ENCODE data around the gene LRRC3C.
A peak's percentile ranks its signal among the peaks of the same experiment; 100 is the strongest.

LRRC3C gene

DNA sequence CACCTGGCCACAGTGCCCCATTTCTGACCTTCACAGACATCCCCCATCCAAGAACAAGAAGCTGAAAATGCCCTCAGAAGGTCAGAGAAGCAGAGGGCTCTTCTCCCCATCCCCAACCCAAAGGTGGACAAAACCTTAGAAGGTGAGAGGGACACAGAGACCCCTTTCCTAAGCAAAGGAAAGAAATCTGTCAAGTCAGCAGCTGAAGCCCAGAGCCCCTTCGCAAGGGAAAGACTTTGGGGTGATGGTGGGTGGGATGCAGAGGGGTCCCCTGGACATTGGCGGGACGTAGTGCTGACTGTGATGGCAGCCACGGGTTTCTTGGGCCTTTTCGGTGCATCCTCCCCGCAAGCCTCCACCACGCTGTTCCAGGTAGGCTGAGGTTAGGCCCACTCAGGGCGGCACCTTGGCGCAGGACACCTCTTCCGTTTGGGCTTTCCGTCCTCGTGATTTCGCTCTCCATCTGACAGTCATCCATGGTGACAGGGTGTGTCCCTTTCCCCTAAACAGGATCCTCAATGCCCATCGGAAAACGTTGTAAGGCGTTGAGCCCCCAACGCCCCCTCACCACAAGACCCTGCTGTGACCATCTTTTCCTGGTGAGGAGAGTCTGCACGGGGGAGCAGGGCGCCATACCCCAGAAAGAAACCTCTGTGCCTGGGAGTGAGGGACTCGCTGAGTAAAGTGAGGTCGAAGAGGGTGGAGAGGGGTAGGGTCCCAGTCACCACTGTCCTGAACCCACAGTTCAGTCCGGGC, 24.6 kb downstream of the LRRC3C start:
- no peak for DNase-seq

DNA sequence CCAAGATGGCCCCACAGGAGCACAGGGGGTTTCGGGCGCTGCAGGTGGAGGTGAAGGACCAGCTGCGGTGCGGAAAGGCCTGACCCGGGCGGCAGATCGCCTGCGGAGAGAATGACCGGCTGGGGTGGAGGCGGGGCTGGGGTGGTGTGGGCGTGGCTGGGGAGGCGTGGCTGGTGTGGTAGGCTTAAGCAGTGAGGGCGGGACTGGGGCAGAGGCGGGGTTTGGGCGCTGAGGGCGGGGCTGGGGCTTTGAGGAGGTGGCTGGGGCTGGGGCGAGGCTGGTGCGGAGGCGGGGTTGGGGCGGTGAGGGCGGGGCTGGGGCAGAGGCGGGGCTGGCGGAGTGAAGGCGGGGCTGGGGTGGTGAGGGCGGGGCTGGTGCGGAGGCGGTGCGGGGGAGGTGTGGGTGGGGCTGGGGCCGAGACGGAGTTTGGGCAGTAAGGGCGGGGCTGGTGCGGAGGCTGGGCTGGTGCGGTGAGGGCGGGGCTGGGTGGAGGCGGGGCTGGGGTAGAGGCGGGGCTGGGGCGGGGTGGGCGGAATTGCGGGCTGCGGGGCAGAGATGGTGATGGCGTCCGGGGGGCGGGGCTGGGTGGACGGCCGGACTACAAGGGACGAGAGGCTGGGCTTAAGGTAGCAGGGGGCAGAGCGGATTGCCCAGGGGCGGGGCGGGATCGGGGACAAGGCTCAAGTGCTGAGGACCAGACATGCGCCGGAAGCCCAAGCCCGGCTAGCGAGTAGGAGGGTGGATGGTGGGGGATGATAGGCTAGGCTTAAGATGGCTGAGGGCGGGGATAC, 25.3 kb downstream of the LRRC3C start:
- DNase-seq: peak; percentile 93

DNA sequence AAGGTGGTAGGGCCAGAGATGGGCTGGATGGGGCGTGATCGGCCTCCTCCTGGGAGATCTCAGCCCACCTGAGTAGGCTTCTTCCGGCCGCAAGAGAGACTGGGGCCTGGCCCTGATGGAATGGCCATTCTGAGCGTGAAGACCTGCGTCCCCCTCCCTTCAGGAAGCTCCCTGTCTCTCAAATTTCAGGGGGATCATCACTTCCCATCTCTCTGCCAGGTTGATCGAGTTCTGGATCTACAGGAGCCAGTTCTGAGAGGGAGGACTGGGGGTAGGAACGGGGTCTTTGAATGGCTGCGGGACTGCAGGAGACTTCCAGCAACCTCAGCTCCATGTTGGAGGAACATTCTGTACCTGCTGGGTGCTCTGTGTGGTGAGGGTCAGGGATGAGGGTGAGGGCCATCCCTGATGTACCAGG, 25.9 kb downstream of the LRRC3C start:
- DNase-seq: no peak

DNA sequence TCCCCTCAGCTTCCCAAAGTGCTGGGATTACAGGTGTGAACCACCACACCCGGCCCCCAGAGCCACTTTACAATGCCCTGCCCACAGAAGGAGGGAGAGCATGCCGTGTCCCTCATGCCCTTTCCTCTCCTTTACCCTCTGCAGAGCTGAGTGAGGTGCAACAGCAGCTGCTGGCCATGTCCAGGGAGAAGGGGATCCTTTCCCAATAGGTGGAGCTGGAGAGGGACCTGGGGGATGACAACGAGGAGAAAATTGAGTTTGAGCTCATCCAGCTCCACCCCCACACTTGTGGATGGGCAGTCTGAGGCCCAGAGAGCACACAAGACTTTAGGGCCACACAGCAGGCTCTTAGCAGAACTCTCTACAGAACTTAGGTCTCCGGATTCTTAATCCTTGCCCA, 27.3 kb downstream of the LRRC3C start:
- no peak for DNase-seq

DNA sequence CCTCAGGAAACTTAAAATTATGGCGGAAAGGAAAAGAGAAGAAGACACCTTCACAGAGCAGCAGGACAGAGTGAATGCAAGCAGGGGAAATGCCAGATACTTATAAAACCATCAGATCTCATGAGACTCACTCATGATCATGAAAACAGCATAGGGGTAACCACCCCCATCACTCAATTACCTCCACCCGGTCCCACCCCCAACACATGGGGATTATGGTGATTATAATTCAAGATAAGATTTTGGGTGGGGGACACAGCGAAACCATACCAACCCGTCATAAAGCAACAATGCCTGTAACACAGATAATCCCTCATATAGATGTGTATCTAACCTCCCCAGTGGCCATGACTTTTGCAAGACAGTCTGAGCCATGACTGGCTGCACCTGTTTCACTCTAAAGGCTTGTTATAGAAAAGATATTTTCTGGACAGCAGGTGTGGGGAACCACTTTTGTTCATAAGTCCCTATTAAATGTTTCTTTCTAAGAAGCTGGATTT, 28.2 kb downstream of the LRRC3C start:
- DNase-seq: no peak

DNA sequence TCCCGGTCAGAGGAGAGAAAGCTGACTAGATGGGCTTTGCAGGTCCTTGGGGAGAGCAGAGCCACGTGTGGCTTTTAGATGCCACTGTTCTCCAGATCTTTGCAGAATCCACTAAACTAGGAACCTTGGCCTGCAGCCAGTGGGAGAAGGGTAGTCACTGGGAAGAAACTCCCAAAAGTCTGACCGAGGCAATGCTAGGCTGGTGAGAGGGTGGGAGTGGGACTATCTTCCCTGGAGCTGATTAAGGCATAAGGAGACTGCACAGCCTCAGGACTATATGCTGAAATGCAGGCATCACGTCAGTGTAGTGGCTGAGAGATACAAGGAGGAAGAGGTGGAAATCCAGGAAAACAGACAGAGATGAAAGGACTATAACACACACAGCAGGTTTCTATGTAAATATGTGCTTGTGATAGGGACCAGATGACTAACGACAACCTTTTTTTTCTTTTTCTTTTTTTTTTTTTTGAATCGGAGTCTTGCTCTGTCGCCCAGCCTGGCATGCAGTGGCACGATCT, 33.1 kb downstream of the LRRC3C start:
- no peak for DNase-seq

DNA sequence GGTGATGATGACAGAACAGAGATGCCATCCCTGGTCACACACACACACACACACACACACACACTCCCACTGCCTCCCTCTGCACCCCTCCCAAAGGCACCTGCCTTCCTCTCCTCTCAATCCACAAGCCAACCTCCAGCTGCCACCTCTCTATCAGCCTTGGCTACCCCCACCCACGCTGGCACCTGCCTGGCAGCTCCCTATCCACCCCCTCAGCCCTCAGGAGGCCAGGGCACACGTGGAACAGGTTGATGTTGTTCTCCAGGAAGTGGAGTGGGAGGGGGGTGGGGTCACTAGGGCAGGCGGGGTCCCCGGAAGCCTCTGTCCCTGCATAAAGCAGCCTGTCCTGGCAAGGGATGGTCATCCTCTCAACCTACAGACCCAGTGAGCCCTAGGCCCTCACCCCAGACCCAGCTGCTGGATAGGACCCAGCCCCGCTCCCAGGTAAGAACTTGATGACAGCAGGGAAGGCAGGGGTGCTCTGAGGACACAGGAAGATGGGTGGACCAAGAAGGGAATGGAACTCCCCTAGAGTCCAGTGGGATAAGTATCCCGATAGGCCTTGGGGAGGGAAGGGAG, 35.2 kb downstream of the LRRC3C start, which contains the start of gene GSDMA:
TSS of gene GSDMA (plus strand) at position 363 of the 579 bp plus-strand sequence. CDS start 2,684 bp downstream, outside the sequence.
- no peak for DNase-seq

DNA sequence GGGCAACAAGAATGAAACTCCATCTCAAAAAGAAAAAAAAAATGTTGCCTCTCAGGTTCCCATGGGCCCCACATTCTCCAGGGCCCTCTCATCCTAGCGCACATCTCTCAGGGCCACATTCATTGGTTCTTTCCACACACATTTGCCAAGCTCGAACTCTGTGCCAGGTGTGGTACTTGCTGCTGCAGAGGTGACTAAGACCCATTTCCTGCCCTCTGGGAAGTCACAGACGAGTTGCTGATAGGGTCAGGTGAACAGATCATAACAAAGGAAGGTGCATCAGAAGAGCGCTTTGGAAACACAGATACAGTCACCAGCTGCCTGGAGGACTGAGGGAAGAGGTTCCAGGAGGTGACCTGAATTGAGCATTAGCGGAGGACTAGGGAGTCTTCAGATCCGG, 36.3 kb downstream of the LRRC3C start:
- DNase-seq: peak; percentile 31

DNA sequence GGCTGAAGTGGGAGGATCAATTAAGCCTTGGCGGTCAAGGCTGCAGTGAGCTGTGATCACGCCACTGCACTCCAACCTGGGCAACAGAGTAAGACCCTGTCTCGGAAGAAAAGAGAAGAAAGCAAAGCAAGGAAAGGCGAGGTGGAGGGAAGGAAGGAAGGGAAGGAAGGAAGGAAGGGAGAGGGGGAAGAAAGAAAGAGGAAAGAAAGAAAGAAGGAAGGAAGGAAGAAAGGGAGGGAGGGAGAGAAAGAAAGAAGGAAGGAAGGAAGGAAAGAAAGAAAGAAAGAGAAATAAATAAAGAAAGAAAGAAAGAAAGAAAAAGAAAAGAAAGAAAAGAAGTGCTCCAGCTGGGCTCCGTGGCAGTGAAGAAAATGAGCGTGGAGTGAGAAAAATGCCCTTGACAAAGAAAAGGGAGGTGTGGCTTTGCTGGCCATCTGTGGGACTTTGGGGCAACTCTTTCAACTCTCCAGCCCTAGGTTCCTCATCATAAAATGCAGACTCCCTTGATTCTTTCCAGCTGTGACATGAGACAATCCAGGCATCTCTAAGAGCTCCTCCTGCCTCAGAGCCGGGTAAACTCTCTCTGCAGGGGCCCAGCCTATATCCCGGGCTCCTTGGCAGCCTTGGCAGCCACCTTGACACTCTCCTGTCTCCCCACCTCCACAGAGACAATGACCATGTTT, 37.6 kb downstream of the LRRC3C start:
- no peak for DNase-seq

DNA sequence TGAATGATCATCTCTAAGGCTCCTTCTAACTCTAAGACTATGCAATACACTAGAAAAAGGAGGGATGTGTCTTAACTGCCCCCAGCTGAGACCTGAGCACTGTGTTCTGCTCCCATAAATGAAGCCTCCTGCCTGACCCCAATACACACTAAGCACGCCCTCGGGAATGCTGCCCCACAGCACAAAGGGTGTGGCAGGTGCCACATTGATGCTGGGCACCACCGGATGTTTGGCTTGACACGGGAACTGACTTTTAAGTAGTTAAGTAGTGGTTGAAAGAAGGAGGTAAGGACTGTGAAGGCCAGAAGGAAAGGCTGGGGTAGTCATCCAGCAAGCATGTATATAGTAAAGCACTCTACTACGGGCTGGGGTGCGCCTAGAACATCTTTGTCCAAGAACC, 39.2 kb downstream of the LRRC3C start:
- DNase-seq: no peak

DNA sequence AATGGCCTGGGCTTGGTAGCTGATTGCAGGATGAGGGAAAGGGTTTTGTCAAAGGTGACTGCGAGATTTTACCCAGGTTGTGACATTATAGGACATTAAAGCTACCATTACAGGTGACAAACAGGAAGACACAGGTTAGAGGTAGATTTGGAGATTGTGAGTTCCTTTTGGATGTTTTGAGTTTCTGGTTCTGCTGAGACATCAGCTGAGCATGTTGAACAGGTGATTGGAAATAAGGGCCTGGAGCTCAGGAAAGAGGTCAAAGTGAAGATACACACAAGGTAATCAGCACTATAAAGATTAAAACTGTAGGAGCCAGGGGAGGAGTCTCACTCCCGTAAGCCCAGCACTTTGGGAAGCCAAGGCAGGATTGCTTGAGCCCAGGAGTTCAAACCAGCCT, 41.2 kb downstream of the LRRC3C start:
- DNase-seq: no peak

DNA sequence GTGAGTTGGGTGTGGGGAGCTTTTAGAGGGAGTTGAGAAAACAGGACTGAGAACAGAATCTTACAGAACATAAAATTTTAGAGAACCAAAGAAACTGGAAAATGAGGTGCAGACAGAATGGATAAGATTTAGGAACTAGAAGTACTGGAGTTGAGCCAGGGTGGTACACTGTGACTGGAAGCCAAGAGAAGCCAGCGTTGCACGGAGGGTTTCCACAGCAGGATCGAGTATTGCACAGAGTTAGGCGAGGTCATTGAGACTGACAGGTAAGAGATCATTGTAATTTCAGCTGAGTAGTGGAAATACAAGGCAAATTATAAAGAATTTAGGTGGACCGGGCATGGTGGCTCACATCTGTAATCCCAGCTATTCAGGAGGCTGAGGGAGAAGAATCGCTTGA, 41.8 kb downstream of the LRRC3C start:
- DNase-seq: no peak

DNA sequence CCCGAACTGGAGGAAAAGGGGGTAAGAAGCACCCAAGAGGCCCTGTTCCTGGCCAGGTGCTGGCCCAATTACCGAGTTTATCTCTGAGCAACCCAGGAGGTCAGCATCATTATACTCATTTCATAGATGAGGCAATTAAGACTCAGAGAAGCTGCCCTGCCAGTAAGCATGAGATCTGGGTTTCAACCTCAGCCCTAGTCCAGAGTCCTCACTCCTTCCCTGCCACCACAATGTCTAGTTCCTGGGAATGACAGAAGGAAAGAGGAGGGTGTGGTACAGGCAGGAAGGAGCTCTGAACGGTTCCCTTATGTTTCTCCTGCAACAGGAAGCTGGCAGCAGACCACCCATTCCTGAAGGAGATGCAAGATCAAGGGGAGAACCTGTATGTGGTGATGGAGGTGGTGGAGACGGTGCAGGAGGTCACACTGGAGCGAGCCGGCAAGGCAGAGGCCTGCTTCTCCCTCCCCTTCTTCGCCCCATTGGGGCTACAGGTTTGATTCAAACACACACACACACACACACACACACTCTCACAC, 42.7 kb downstream of the LRRC3C start:
- DNase-seq: no peak

DNA sequence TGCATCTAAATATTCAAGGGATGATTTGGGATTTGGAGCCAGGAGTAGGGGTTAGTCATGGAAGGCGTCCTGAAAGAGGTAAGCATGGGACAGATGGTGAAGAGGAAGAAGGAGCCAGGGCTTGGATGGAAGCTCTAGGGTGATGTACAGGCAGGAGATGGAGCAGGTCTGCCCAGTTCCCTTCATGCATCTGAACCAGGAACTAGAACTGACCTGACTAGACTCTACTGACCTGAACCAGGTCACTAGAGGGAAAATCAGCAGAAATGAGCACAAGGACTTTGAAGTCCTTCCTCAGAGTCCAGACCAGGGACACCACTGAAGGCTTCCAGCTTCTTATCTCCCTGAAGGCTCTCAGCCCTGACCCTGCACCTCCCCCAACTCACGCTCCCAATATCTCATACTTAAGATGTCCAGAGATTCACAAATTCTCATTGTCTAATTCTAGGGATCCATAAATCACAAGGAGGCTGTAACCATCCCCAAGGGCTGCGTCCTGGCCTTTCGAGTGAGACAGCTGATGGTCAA, 43.6 kb downstream of the LRRC3C start:
- DNase-seq: no peak

DNA sequence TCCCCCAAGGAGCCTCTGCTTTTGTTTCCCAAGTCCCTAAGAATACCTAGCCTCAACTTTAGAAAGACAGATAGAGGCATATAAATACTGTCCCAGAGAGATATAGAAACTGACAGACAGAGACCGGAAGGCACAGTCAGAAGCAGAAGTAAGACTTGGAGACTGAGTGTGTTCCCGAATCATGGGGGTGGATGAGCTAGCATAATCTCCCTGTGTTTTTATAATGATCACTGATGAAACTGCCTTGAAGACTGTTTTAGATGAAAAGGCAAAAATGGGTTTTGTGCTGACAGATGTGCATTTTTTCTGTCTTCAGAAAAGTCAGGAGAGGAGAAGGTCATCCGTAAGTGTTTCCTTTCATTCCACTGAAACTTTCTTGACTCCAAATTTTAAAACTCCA, 44.7 kb downstream of the LRRC3C start:
- DNase-seq: no peak

DNA sequence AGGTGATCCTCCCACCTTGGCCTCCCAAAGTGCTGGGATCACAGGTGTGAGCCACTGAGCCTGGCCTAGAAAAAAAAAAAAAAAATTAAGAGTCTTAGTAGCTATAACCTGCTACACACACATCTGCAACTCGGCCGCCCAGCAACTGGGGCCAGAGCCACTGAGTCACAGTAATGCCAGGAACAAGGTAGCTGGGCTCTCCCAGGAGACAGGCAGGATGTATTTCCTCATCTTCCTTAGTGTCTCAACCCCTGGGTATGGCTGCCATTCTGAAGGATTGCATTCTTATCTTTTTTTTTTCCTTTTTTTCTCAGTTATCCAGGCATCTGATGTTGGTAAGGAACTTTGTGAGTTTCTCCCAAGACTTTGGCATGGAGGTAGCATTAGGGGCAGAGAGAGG, 46.0 kb downstream of the LRRC3C start:
- DNase-seq: no peak

DNA sequence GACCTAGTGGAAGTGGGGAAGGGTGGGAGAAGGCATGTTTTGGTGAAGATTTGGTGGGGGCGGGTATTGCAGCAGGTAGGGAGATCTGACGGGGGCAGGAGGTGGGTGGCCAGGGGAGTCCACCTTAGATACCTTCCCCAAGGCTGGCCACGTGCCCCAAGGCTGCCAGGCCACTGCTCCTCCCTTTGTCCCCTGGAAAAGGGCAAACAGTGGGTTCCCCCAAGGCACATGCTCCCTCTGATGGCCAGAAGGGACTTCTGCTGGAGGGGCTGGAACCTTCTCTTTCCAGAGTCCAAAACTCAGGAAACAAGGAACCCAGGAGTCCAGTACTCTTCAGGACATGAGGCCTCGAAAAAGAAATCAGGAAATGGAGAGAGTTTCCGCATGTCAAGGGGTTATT, 46.9 kb downstream of the LRRC3C start:
- no peak for DNase-seq

DNA sequence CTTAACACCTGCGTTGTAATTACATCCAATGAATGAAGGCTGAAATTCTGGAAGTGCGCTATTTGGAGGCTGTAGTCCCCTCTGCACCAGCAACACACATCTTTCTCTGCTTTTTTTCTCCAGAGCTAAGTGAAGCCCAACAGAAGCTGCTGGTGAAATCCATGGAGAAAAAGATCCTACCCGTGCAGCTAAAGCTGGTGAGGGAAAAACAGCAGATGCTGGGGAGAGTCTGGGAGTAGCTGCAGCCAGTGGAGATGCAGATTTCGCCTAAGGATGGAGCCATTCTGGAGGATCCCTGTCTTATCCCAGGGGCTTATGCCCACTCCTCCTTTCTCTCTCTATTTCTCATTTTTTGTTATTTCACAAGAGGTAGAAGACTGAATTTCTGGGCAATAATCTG, 48.3 kb downstream of the LRRC3C start:
- DNase-seq: no peak

DNA sequence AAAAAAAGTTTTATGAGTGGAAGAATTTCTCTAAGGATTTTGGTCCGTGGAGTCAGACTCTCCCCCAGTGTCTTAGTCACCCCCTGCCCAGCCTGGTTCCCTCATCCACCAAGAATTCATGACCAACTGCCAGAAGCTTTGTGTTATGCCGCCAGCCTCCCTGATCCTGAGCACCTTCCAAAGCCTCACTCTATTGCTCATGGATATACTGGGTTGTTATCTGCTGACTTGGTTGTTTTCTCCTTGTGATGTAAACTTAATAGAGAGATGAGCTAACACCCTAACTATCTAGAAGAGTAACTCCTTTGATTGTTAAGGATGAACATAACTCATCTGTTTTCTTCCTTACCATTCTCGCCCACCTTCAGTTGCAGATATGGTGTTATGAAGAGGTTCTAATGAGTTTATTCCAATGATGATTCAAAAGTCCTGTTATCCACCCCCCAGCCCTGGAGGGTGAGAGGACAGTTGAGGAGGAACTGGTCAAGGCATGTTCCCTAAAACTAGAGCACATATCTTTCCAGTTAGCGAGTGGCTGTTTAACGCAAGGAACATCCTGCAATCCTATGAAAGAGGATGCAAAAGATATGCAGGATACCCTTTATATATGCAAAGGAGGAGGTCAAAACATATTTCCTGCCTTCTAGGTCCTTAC, 51.6 kb downstream of the LRRC3C start:
- DNase-seq: no peak

DNA sequence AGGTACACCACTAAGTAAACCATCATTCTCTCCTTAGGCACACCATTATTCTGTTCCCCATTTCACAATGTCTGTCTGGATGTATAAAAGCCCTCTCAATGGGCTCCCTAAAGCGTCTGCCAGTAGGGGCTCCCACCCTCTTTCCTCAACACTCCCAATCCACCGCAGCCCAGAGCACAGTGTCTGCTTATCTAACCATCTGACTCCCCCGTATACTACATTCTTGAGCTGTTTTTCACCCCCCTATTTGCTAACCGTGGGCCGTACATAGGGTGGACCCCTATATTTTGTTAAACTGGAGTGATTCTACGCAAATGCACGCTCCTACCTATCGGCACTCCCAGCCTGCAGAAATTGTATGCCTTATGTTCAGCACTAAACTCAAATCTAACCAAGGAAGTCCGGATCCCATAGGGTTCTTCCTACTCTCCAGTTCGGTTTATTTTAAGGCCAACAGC, 52.4 kb downstream of the LRRC3C start:
- no peak for DNase-seq

DNA sequence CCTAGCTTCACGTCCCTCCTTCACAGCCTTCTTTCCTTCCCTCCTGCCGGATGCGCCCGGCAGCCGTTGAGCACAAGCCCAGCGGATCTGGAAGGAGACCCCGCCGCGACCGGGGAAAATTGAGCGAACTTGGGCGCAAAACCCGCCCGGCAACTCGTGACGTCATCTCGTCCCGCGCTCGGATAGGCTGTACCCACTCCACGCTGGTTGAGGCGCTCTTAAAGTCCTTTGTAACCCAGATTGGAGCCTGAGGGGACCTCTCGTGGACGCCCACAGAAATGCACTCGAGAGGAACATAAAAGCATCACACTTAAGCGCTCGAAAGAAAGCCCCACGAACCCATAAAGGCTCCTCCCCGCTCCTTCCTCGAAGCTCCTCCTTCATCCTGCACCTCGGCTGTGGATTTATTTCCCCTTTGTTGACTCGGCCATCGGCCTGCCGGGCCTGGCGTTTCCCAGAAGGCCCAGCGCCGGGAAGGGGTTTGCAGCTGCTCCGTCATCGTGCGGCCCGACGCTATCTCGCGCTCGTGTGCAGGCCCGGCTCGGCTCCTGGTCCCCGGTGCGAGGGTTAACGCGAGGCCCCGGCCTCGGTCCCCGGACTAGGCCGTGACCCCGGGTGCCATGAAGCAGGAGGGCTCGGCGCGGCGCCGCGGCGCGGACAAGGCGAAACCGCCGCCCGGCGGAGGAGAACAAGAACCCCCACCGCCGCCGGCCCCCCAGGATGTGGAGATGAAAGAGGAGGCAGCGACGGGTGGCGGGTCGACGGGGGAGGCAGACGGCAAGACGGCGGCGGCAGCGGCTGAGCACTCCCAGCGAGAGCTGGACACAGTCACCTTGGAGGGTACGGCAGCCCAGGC, 53.0 kb downstream of the LRRC3C start, which contains the start of gene PSMD3:
TSS of gene PSMD3 (plus strand) at position 457 of the 856 bp plus-strand sequence. CDS start at position 621, 164 bp downstream.
- DNase-seq: peak; percentile 97
